HCT116 (cell line): ENCODE measurements around the gene PKN3. TPM values are rescaled to one million over a fixed set of nuclear protein-coding genes. Genes with fewer than 3 reads are reported as not detected.

Source experiments
- ATAC-seq: fragments of 200-7000 bp; cut with Tn5 transposase; 2 replicates; pipeline ENCODE4 v1.9.1; 2020; ENCODE audit warnings: mild to moderate bottlenecking, moderate library complexity
- BruUV-seq: library from RNA; stranded (reverse); fragments of 400-500 nt; replicated peaks from 2 replicates; lab custom pipeline; 2021; lab: Mats Ljungman, UMichigan
- CTCF ChIA-PET: fragments of 300-600 bp; sonication (Branson Sonifier 250); formaldehyde crosslinking; loops from one replicate; lab custom pipeline; 2021; ENCODE audit warnings: antibody characterized with exemption; lab: Charles Lee
- POLR2A ChIA-PET: fragments of 300-600, 350-600 bp; sonication (Branson Sonifier 250); formaldehyde crosslinking; loops from one replicate; lab custom pipeline; 2021; ENCODE audit warnings: antibody characterized with exemption; lab: Charles Lee
- RAD21 ChIA-PET, 2 experiments: fragments of 300-600 bp; sonication (Branson Sonifier 250); formaldehyde crosslinking; loops; one replicate each; lab custom pipeline; 2023; ENCODE audit warnings: low total read pairs in 2 of 2; ENCODE audit not compliant: uncharacterized antibody in 2 of 2, unreplicated experiment in 2 of 2, low non-redundant PET in 1 of 2; lab: Charles Lee
- DNase-seq: peaks from one replicate; pipeline ENCODE4 v3.0.0-alpha.2; 2010; ENCODE audit warnings: low read depth, low spot score
- H2AFZ ChIP-seq: fragments of 200-600 bp; shearing (Covaris generic), sonication (generic); 2 replicates; pipeline ENCODE4 v1.6.1; 2017; ENCODE audit warnings: low read depth, mixed run types, mixed read lengths, antibody characterized with exemption, low read length; ENCODE audit not compliant: poor library complexity, severe bottlenecking
- H3K27ac ChIP-seq: 2 replicates; pipeline ENCODE4 v1.5.1; 2012; ENCODE audit warnings: low read depth, low read length
- H3K27me3 ChIP-seq: fragments of 200-600 bp; sonication (generic); 2 replicates; pipeline ENCODE4 v1.6.1; 2016; ENCODE audit warnings: mixed run types, low read length, mixed read lengths; ENCODE audit not compliant: insufficient read depth
- H3K36me3 ChIP-seq, 2 experiments: fragments of 200-500 bp in 1 of 2; fragments of 200-600 bp in 1 of 2; sonication (Bioruptor generic) in 1 of 2; sonication (generic) in 1 of 2; 2 replicates each; pipeline versions ENCODE4 v1.5.1 to v1.6.1; 2014 to 2016; ENCODE audit warnings: low read length in 2 of 2, inconsistent platforms in 1 of 2, mixed read lengths in 1 of 2, mixed run types in 1 of 2; ENCODE audit not compliant: insufficient read depth in 2 of 2, control insufficient read depth in 1 of 2
- H3K4me1 ChIP-seq, 2 experiments: fragments of 200-600 bp in 1 of 2; sonication (generic) in 1 of 2; 2 replicates each; pipeline versions ENCODE4 v1.5.1 to v1.6.1; 2012 to 2017; ENCODE audit warnings: low read length in 2 of 2, inconsistent platforms in 1 of 2, mild to moderate bottlenecking in 1 of 2, mixed read lengths in 1 of 2, mixed run types in 1 of 2, moderate library complexity in 1 of 2; ENCODE audit not compliant: insufficient read depth in 2 of 2, control insufficient read depth in 1 of 2
- H3K4me2 ChIP-seq: fragments of 200-600 bp; sonication (generic); 2 replicates; pipeline ENCODE4 v1.6.1; 2017; ENCODE audit warnings: mixed run types, low read length, mixed read lengths
- H3K4me3 ChIP-seq, 2 experiments: fragments of 200-600 bp in 1 of 2; sonication (generic) in 1 of 2; replicated peaks in 1 of 2; 2 replicates each; pipeline ENCODE4 v1.5.1; 2011 to 2016; ENCODE audit warnings: low read length in 2 of 2, control low read depth in 1 of 2, low read depth in 1 of 2, mild to moderate bottlenecking in 1 of 2, mixed read lengths in 1 of 2, mixed run types in 1 of 2
- H3K79me2 ChIP-seq: fragments of 200-600 bp; sonication (generic); 2 replicates; pipeline ENCODE4 v1.6.1; 2017; ENCODE audit warnings: mild to moderate bottlenecking, mixed run types, low read length, moderate library complexity, mixed read lengths; ENCODE audit not compliant: insufficient read depth
- H3K9ac ChIP-seq: fragments of 200-600 bp; sonication (generic); 2 replicates; pipeline ENCODE4 v1.6.1; 2016; ENCODE audit warnings: low read length, mixed read lengths
- H3K9me2 ChIP-seq: fragments of 200-600 bp; sonication (generic), shearing (Covaris generic); 2 replicates; pipeline ENCODE4 v1.6.1; 2017; ENCODE audit warnings: mixed run types, mild to moderate bottlenecking, moderate library complexity; ENCODE audit not compliant: insufficient read depth
- H3K9me3 ChIP-seq, 2 experiments: fragments of 200-500 bp in 1 of 2; fragments of 200-600 bp in 1 of 2; sonication (Bioruptor generic) in 1 of 2; sonication (generic) in 1 of 2; 2 replicates each; pipeline ENCODE4 v1.6.1; 2014 to 2017; ENCODE audit warnings: low read length in 2 of 2, mixed read lengths in 2 of 2, inconsistent platforms in 1 of 2, low read depth in 1 of 2, mild to moderate bottlenecking in 1 of 2, mixed run types in 1 of 2, moderate library complexity in 1 of 2; ENCODE audit not compliant: control insufficient read depth in 1 of 2, insufficient read depth in 1 of 2
- H4K20me1 ChIP-seq: fragments of 200-600 bp; sonication (generic), shearing (Covaris generic); 2 replicates; pipeline ENCODE4 v1.6.1; 2017; ENCODE audit warnings: mixed run types, mild to moderate bottlenecking, moderate library complexity; ENCODE audit not compliant: insufficient read depth
- CBX3 ChIP-seq: IDR thresholded peaks from 2 replicates; pipeline ENCODE4 v1.6.1; 2012; ENCODE audit warnings: low read depth
- EGR1 ChIP-seq: IDR thresholded peaks from 2 replicates; pipeline ENCODE4 v1.6.1; 2012; ENCODE audit warnings: low read depth
- ELF1 ChIP-seq: IDR thresholded peaks from 2 replicates; pipeline ENCODE4 v1.6.1; 2012; ENCODE audit warnings: low read depth, borderline replicate concordance
- EZH2 ChIP-seq: fragments of 200-600 bp; sonication (generic); IDR thresholded peaks from 2 replicates; pipeline ENCODE4 v1.6.1; 2017; ENCODE audit warnings: antibody characterized with exemption, mixed run types
- EZH2phosphoT487 ChIP-seq: fragments of 200-600 bp; IDR thresholded peaks from 2 replicates; pipeline ENCODE4 v1.6.1; 2018; ENCODE audit warnings: antibody characterized with exemption, borderline replicate concordance
- JUND ChIP-seq: IDR thresholded peaks from 2 replicates; pipeline ENCODE4 v1.6.1; 2012
- POLR2A ChIP-seq: IDR thresholded peaks from 2 replicates; pipeline ENCODE4 v1.7.0; 2011; ENCODE audit warnings: borderline replicate concordance; ENCODE audit not compliant: insufficient read depth, insufficient read length; ENCODE audit errors: extremely low read depth
- RAD21 ChIP-seq: IDR thresholded peaks from 2 replicates; pipeline ENCODE4 v1.6.1; 2012; ENCODE audit warnings: low read depth, mild to moderate bottlenecking
- SIN3A ChIP-seq: IDR thresholded peaks from 2 replicates; pipeline ENCODE4 v1.6.1; 2012; ENCODE audit warnings: low read depth
- SP1 ChIP-seq: IDR thresholded peaks from 2 replicates; pipeline ENCODE4 v1.6.1; 2012; ENCODE audit warnings: low read depth
- TCF7L2 ChIP-seq: IDR thresholded peaks from 2 replicates; pipeline ENCODE4 v1.7.0; 2011; ENCODE audit warnings: borderline replicate concordance, inconsistent platforms; ENCODE audit not compliant: insufficient read depth, insufficient read length; ENCODE audit errors: extremely low read depth
- YY1 ChIP-seq: IDR thresholded peaks from 2 replicates; pipeline ENCODE4 v1.6.1; 2011; ENCODE audit warnings: low read length, low read depth, moderate library complexity, mild to moderate bottlenecking; ENCODE audit not compliant: insufficient replicate concordance; ENCODE audit errors: extremely low read depth
- ZFX ChIP-seq: fragments of 450-650 bp; IDR thresholded peaks from 2 replicates; pipeline ENCODE4 v1.6.1; 2017
- ZNF274 ChIP-seq: fragments of 200-500 bp; sonication (Bioruptor generic); IDR thresholded peaks from 2 replicates; pipeline ENCODE4 v1.6.1; 2014; ENCODE audit warnings: mild to moderate bottlenecking, low read depth, low read length, inconsistent platforms
- intact Hi-C: fragments of 100-400 bp; cut with micrococcal nuclease; formaldehyde crosslinking; loops from 2 replicates; pipeline ENCODE4 v1.10.0; 2022
- total RNA-seq: library from RNA; stranded (reverse); gene quantifications from one replicate; pipeline ENCODE4 v1.2.1, GENCODE V29; 2021; ENCODE audit not compliant: unreplicated experiment
- TF ChIP-seq, protein P1 (sequence below): IDR thresholded peaks from 2 replicates; pipeline ENCODE4 v1.6.1; 2012
- TF ChIP-seq, protein P2 (sequence below), 3 experiments: fragments of 200-600 bp in 1 of 3; sonication (generic) in 1 of 3; IDR thresholded peaks in 2 of 3; conservative IDR thresholded peaks in 1 of 3; 2 replicates each; pipeline ENCODE4 v1.5.1; 2012 to 2017; ENCODE audit warnings: low read depth in 2 of 3, low read length in 2 of 3, antibody characterized with exemption in 1 of 3, borderline replicate concordance in 1 of 3, control low read depth in 1 of 3, mild to moderate bottlenecking in 1 of 3, mixed read lengths in 1 of 3, mixed run types in 1 of 3, moderate library complexity in 1 of 3; ENCODE audit not compliant: insufficient read depth in 1 of 3

PKN3 gene
- total RNA-seq, 1 experiment from 2014 or later = 37.9 TPM

DNA sequence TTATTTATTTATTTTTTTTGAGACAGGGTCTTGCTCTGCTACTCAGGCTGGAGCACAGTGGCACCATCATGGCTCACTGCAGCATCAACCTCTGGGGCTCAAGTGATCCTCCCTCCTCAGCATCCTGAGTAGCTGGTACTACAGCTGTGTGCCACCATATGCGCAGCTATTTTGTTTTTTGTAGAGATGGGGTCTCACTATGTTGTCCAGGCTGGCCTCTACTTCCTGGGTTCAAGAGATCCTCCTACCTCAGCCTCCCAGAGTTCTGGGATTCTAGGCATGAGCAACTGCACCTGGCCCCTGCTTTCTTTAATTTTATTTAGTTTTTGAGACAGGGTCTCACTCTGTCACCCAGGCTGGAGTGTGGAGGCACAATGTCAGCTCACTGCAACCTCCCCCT is 41.1 kb downstream of the PKN3 start:
- no TSS peak for BruUV-seq
- Histone ChIP-seq H3K4me3 (no peak overlapping the region), H3K27ac (no peak overlapping the region), H2AFZ (no peak overlapping the region), H3K4me1 (no peaks in the 10 kb centered on the region), H3K4me2 (no peak overlapping the region), H3K9me2 (no peaks in the 10 kb centered on the region), H4K20me1 (no peaks in the 10 kb centered on the region), H3K9ac (no peak overlapping the region), H3K27me3 (no peaks in the 10 kb centered on the region), H3K36me3 (no peaks in the 10 kb centered on the region), H3K79me2 (no peaks in the 10 kb centered on the region), H3K9me3 (no peaks in the 10 kb centered on the region)
- ChIA-PET POLR2A (no interaction called here), CTCF (interaction anchor here (1.7 kb wide), 1 partner anchor 10 kb away, joined by 6 read pairs; no protein-coding TSS in a partner anchor), RAD21 (no interaction called here)
- no peak for ATAC-seq
- DNase-seq = no peak
- TF ChIP-seq TCF7L2 (no peak), JUND (no peak), RAD21 (no peak), YY1 (no peak), EGR1 (no peak), EZH2 (no peak)
- intact Hi-C loops = no loop called here

DNA sequence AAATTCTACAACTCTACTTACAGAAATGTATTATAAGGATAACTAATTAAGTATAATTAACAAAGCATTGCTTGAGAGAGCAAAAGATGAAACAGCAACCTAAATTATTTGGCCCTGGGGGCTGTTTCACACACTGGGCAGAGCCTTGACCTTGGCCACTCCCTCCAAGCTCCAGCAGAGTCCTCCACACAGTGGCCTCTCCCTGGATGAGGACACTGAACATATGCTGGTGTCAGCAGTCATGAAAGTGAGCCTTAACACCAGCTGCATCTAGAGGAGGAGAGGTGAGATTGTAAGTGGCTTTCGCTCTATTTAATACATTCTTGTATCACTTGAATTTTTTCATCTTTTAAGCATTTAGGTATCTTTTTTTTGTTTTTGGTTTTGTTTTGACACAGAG is 44.9 kb downstream of the PKN3 start:
- Histone ChIP-seq H3K79me2 (no peaks in the 10 kb centered on the region), H3K36me3 (no peaks in the 10 kb centered on the region), H3K27ac (no peak overlapping the region), H3K4me3 (no peak overlapping the region), H2AFZ (no peak overlapping the region), H3K9ac (no peak overlapping the region), H3K4me1 (no peaks in the 10 kb centered on the region), H3K27me3 (no peaks in the 10 kb centered on the region), H4K20me1 (no peaks in the 10 kb centered on the region), H3K9me2 (no peaks in the 10 kb centered on the region), H3K9me3 (no peaks in the 10 kb centered on the region), H3K4me2 (no peak overlapping the region)
- TF ChIP-seq POLR2A = no peak
- no peak for TF ChIP-seq ZNF274
- no peak for TF ChIP-seq EGR1
- TF ChIP-seq YY1 = no peak
- no peak for TF ChIP-seq JUND
- no peak for TF ChIP-seq ELF1
- TF ChIP-seq EZH2phosphoT487 = no peak
- TF ChIP-seq, protein P1, sequence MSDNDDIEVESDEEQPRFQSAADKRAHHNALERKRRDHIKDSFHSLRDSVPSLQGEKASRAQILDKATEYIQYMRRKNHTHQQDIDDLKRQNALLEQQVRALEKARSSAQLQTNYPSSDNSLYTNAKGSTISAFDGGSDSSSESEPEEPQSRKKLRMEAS = no peak
- no peak for TF ChIP-seq ZFX
- TF ChIP-seq, protein P2, sequence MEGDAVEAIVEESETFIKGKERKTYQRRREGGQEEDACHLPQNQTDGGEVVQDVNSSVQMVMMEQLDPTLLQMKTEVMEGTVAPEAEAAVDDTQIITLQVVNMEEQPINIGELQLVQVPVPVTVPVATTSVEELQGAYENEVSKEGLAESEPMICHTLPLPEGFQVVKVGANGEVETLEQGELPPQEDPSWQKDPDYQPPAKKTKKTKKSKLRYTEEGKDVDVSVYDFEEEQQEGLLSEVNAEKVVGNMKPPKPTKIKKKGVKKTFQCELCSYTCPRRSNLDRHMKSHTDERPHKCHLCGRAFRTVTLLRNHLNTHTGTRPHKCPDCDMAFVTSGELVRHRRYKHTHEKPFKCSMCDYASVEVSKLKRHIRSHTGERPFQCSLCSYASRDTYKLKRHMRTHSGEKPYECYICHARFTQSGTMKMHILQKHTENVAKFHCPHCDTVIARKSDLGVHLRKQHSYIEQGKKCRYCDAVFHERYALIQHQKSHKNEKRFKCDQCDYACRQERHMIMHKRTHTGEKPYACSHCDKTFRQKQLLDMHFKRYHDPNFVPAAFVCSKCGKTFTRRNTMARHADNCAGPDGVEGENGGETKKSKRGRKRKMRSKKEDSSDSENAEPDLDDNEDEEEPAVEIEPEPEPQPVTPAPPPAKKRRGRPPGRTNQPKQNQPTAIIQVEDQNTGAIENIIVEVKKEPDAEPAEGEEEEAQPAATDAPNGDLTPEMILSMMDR (IDR thresholded peaks at IDR 0.05 in 2 of 3, conservative IDR thresholded peaks at IDR 0.05 in 1 of 3; ENCODE audit: borderline replicate concordance in 1 of 3, insufficient read depth in 1 of 3, low read depth in 2 of 3, low read length in 2 of 3) = no peak
- TF ChIP-seq TCF7L2 = no peak
- no peak for TF ChIP-seq CBX3
- no peak for TF ChIP-seq SIN3A
- no peak for TF ChIP-seq EZH2
- no peak for TF ChIP-seq SP1
- no peak for ATAC-seq
- ChIA-PET RAD21 (no interaction called here), CTCF (no interaction called here), POLR2A (no interaction called here)
- intact Hi-C loops = no loop called here
- DNase-seq = no peak
- BruUV-seq = no TSS peak
